Embryonic facial prominence (tissue), 1 donor: Measurements from ENCODE around the gene ATRX.
"Not testable (repeated sequence)": the region's sequence is repeated elsewhere in the genome, so short reads cannot be mapped to it uniquely, and the experiment has no call there.

Source experiments
- DNase-seq: peaks from one replicate; pipeline ENCODE4 v3.0.0-alpha.2; 2016; ENCODE audit errors: extremely low spot score

ATRX gene

GRCh38 chrX:77621453-77621852 is 164.6 kb downstream of the ATRX start:
- not testable (repeated sequence) for DNase-seq

- DNase-seq, result no peak
Observed at GRCh38 chrX:77617206-77617605, 168.8 kb downstream of the ATRX start.

GRCh38 chrX:77603635-77604336 is 182.2 kb downstream of the ATRX start:
- no peak for DNase-seq

GRCh38 chrX:77597511-77597910 is 188.5 kb downstream of the ATRX start:
- DNase-seq, result no peak

GRCh38 chrX:77597090-77597489 is 188.9 kb downstream of the ATRX start:
- DNase-seq, result no peak

GRCh38 chrX:77595848-77596247 is 190.2 kb downstream of the ATRX start:
- DNase-seq, result no peak

GRCh38 chrX:77572322-77572721 is 213.7 kb downstream of the ATRX start:
- no peak for DNase-seq

- no peak for DNase-seq
Observed at GRCh38 chrX:77565278-77565677, 220.7 kb downstream of the ATRX start.

GRCh38 chrX:77564823-77565222 is 221.2 kb downstream of the ATRX start:
- DNase-seq, result no peak

GRCh38 chrX:77561372-77561771 is 224.6 kb downstream of the ATRX start:
- no peak for DNase-seq

GRCh38 chrX:77556276-77556675 is 229.7 kb downstream of the ATRX start:
- no peak for DNase-seq

- DNase-seq, result no peak
Observed at GRCh38 chrX:77548751-77549150, 237.3 kb downstream of the ATRX start.

GRCh38 chrX:77539778-77540177 is 246.2 kb downstream of the ATRX start:
- not testable (repeated sequence) for DNase-seq

GRCh38 chrX:77531261-77531660 is 254.8 kb downstream of the ATRX start:
- DNase-seq, result not testable (repeated sequence)

- no peak for DNase-seq
Observed at GRCh38 chrX:77528034-77528433, 258.0 kb downstream of the ATRX start.

- DNase-seq, result no peak
Observed at GRCh38 chrX:77527233-77528001, 258.6 kb downstream of the ATRX start.

GRCh38 chrX:77519765-77520164 is 266.3 kb downstream of the ATRX start:
- no peak for DNase-seq

- DNase-seq, result no peak
Observed at GRCh38 chrX:77514177-77514576, 271.8 kb downstream of the ATRX start.

- no peak for DNase-seq
Observed at GRCh38 chrX:77510007-77510406, 276.0 kb downstream of the ATRX start.

- DNase-seq, result no peak
Observed at GRCh38 chrX:77505227-77505626, 280.8 kb downstream of the ATRX start.

- no peak for DNase-seq
Observed at GRCh38 chrX:77502951-77503525, 283.0 kb downstream of the ATRX start.

- DNase-seq, result not testable (repeated sequence)
Observed at GRCh38 chrX:77500164-77500563, 285.9 kb downstream of the ATRX start.
